Thoracic aorta (tissue), 2 donors: ENCODE results near the gene ISL1. TPM values are rescaled to one million over a fixed set of nuclear protein-coding genes. Genes with fewer than 3 reads are reported as not detected.

ENCODE experiments used
- ATAC-seq: fragments of 150-250 bp; one replicate; pipeline ENCODE4 v1.8.0; 2017; ENCODE audit warnings: low read depth; ENCODE audit not compliant: insufficient number of reproducible peaks, low FRiP score
- DNase-seq: peaks from one replicate; pipeline ENCODE4 v3.0.0-alpha.2; 2020; ENCODE audit warnings: low spot score
- H3K27ac ChIP-seq, 2 donors: fragments of 200-600 bp; sonication (generic); 1 replicate in 1 of 2; 2 replicates in 1 of 2; pipeline ENCODE4 v1.5.1; 2016; ENCODE audit warnings: mild to moderate bottlenecking in 2 of 2, moderate library complexity in 2 of 2
- H3K27me3 ChIP-seq: fragments of 200-600 bp; sonication (generic); replicated peaks from 2 replicates; pipeline ENCODE4 v1.6.0; 2016; ENCODE audit warnings: mild to moderate bottlenecking; ENCODE audit not compliant: insufficient read depth
- H3K36me3 ChIP-seq: fragments of 200-600 bp; sonication (generic); one replicate; pipeline ENCODE4 v1.5.1; 2016
- H3K4me1 ChIP-seq, 2 donors: fragments of 200-600 bp; sonication (generic); 1 replicate in 1 of 2; 2 replicates in 1 of 2; pipeline versions ENCODE4 v1.5.1 to v1.6.0; 2016; ENCODE audit warnings: low read depth in 2 of 2, mild to moderate bottlenecking in 1 of 2; ENCODE audit not compliant: control insufficient read depth in 1 of 2
- H3K4me3 ChIP-seq: fragments of 200-600 bp; sonication (generic); 2 replicates; pipeline ENCODE4 v1.5.1; 2016; ENCODE audit warnings: mild to moderate bottlenecking
- H3K9me3 ChIP-seq: fragments of 200-600 bp; sonication (generic); 2 replicates; pipeline ENCODE4 v1.5.1; 2016
- CTCF ChIP-seq: fragments of 200-600 bp; sonication (generic); IDR thresholded peaks from one replicate; pipeline ENCODE4 v1.5.1; 2019; ENCODE audit warnings: antibody characterized with exemption
- total RNA-seq, 2 donors: library from RNA; depleted of rRNA; stranded (reverse); fragments of >200 nt; gene quantifications; one replicate each; pipeline versions ENCODE4 v1.1.0 to v1.2.3, GENCODE V29; 2016

Gene ISL1
- total RNA-seq, 2 donors from 2014 or later, result not detected

- no peak overlapping the region for H3K27ac ChIP-seq
- H3K4me3 ChIP-seq, result no peak overlapping the region
- no peak for TF ChIP-seq CTCF
- H3K9me3 ChIP-seq, result no peaks in the 10 kb centered on the region
- ATAC-seq, result no peak
- H3K36me3 ChIP-seq, result no peaks in the 10 kb centered on the region
- DNase-seq, result no peak
- peaks cover 0 to 21% of the 10 kb centered on the region in 2 donors for H3K4me1 ChIP-seq
- peaks cover 19% of the 10 kb centered on the region for H3K27me3 ChIP-seq
These were observed 5.4 kb downstream of the ISL1 start for GRCh38 chr5:51388488-51389287.

GRCh38 chr5:51389288-51389576 is 6.0 kb downstream of the ISL1 start:
- no peak for ATAC-seq
- H3K27me3 ChIP-seq, result peaks cover 14% of the 10 kb centered on the region
- no peaks in the 10 kb centered on the region for H3K9me3 ChIP-seq
- TF ChIP-seq CTCF, result no peak
- DNase-seq, result no peak
- H3K36me3 ChIP-seq, result no peaks in the 10 kb centered on the region
- H3K27ac ChIP-seq, result no peak overlapping the region
- H3K4me3 ChIP-seq, result peak overlapping the region; percentile 58
- peaks cover 0 to 21% of the 10 kb centered on the region in 2 donors for H3K4me1 ChIP-seq

- ATAC-seq (no peak), DNase-seq (no peak)
- H3K9me3 ChIP-seq, result no peaks in the 10 kb centered on the region
- H3K27me3 ChIP-seq, result peaks cover 13% of the 10 kb centered on the region
- H3K4me3 ChIP-seq, result peak overlapping the region; percentile 58
- no peak overlapping the region for H3K27ac ChIP-seq
- TF ChIP-seq CTCF, result no peak
- peaks cover 0 to 21% of the 10 kb centered on the region in 2 donors for H3K4me1 ChIP-seq
- no peaks in the 10 kb centered on the region for H3K36me3 ChIP-seq
These were observed 6.6 kb downstream of the ISL1 start for GRCh38 chr5:51389577-51390463.

GRCh38 chr5:51391175-51391574 is 7.9 kb downstream of the ISL1 start:
- no peaks in the 10 kb centered on the region for H3K36me3 ChIP-seq
- DNase-seq (no peak), ATAC-seq (no peak)
- H3K27ac ChIP-seq, result no peak overlapping the region
- peaks cover 0 to 21% of the 10 kb centered on the region in 2 donors for H3K4me1 ChIP-seq
- no peaks in the 10 kb centered on the region for H3K9me3 ChIP-seq
- TF ChIP-seq CTCF, result no peak
- H3K27me3 ChIP-seq, result peaks cover 13% of the 10 kb centered on the region
- no peak overlapping the region for H3K4me3 ChIP-seq

GRCh38 chr5:51392689-51393199 is 9.5 kb downstream of the ISL1 start:
- H3K27ac ChIP-seq, result no peak overlapping the region
- TF ChIP-seq CTCF, result no peak
- no peaks in the 10 kb centered on the region for H3K9me3 ChIP-seq
- H3K4me3 ChIP-seq, result no peak overlapping the region
- H3K4me1 ChIP-seq, result peaks cover 0 to 10% of the 10 kb centered on the region in 2 donors
- H3K27me3 ChIP-seq, result peaks cover 13% of the 10 kb centered on the region
- ATAC-seq (no peak), DNase-seq (no peak)
- H3K36me3 ChIP-seq, result no peaks in the 10 kb centered on the region
